NOMO-1 treated with DMSO at 0.1 percent for 48 hours (cell line): ENCODE results near the gene SHISA2.

Experiments used
- DNase-seq: peaks from one replicate; lab custom pipeline; 2025; ENCODE audit not compliant: unreplicated experiment; lab: John Stamatoyannopoulos, UW

The SHISA2 gene

GRCh38 chr13:26050568-26051230 lies 1.1 kb downstream of the SHISA2 start:
- no peak for DNase-seq

- no peak for DNase-seq
Observed at GRCh38 chr13:26048741-26049140, 3.1 kb downstream of the SHISA2 start.

- DNase-seq: no peak
Observed at GRCh38 chr13:26047040-26047439, 4.8 kb downstream of the SHISA2 start.

- DNase-seq: no peak
Observed at GRCh38 chr13:26046639-26047038, 5.2 kb downstream of the SHISA2 start.

- no peak for DNase-seq
Observed at GRCh38 chr13:26045142-26045541, 6.7 kb downstream of the SHISA2 start.

GRCh38 chr13:26042785-26043184 lies 9.0 kb downstream of the SHISA2 start:
- DNase-seq: no peak

GRCh38 chr13:26041444-26041843 lies 10.4 kb downstream of the SHISA2 start:
- peak; percentile 4 for DNase-seq

- DNase-seq: no peak
Observed at GRCh38 chr13:26038931-26039475, 12.8 kb downstream of the SHISA2 start.

GRCh38 chr13:26037302-26037701 lies 14.5 kb downstream of the SHISA2 start:
- peak; percentile 11 for DNase-seq

- no peak for DNase-seq
Observed at GRCh38 chr13:26036383-26036782, 15.4 kb downstream of the SHISA2 start.

GRCh38 chr13:26034018-26034417 lies 17.8 kb downstream of the SHISA2 start:
- no peak for DNase-seq

- no peak for DNase-seq
Observed at GRCh38 chr13:26030331-26030730, 21.5 kb downstream of the SHISA2 start.

GRCh38 chr13:26029581-26030136 lies 22.2 kb downstream of the SHISA2 start:
- no peak for DNase-seq

- no peak for DNase-seq
Observed at GRCh38 chr13:26026211-26026610, 25.6 kb downstream of the SHISA2 start.

- no peak for DNase-seq
Observed at GRCh38 chr13:26025771-26026170, 26.0 kb downstream of the SHISA2 start.

- DNase-seq: no peak
Observed at GRCh38 chr13:26025196-26025595, 26.6 kb downstream of the SHISA2 start.

GRCh38 chr13:26024558-26024957 lies 27.3 kb downstream of the SHISA2 start:
- DNase-seq: peak; percentile 20

GRCh38 chr13:26022538-26023292 lies 29.1 kb downstream of the SHISA2 start:
- DNase-seq: no peak

GRCh38 chr13:26021956-26022355 lies 29.9 kb downstream of the SHISA2 start:
- no peak for DNase-seq

GRCh38 chr13:26021516-26021915 lies 30.3 kb downstream of the SHISA2 start:
- no peak for DNase-seq

GRCh38 chr13:26020891-26021290 lies 30.9 kb downstream of the SHISA2 start:
- DNase-seq: no peak
